ENCODE data around the gene TRIM44.
"Not testable (repeated sequence)": the region's sequence is repeated elsewhere in the genome, so short reads cannot be mapped to it uniquely, and the experiment has no call there.

TRIM44 gene

DNA sequence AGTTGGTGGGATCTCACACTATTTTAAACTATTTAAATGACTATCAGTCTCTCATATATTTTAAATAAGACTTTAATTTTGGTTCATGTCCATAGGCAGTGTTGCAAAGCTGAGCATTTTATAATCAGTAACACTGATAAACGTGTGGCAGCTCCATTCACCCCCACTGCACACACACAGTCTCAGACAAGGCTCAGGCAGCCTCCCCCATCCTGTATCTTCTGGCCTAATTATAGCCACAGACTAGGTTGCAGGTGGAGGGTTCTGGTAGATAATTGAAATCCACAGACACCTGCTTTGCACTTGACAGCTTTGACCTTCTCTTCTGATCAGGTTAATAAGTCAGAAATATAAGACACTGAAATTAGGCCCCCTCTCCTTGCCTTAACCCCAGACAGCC, 162.8 kb downstream of the TRIM44 start:
- no peak for DNase-seq

GRCh38 chr11:35826006-35826405, 163.4 kb downstream of the TRIM44 start:
- no peak for DNase-seq

DNA sequence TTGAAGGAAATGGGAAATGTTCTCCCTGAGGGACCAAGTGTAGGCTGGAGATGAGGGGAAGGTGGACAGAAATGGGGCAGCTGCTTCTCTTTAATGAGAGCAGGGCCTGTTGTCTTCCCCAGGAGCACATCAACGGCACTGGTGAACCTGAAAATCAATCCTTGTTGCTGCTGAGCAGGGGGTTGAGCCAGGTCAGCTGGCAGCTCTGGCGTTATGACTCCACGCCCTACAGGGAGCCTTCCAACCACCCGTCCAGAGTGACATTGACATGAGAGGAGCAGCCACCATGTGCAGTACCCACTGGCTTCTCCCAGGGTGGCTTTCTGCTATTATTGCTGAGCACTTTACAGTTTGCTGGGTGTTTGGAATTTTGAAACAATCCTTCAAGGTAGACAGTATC, 164.4 kb downstream of the TRIM44 start:
- DNase-seq = no peak

DNA sequence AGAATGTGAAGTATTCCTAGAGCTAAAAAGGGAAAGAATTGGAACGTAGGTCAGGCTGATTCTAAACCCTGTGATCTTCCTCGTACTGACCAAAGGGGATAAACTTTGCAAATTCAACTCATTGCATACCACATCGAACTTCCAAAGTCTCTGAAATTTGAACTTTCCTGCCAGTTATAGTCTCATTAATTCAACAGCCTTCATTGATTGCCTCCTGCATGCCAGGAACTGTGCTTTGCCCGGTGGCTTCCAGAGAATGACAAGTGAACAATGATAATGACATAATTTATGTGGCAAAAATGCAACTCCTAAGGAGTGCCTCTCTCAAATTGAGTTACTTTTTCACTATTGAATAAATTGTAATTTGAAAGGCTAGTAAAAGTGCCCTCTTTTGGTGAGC, 173.6 kb downstream of the TRIM44 start:
- DNase-seq = no peak

DNA sequence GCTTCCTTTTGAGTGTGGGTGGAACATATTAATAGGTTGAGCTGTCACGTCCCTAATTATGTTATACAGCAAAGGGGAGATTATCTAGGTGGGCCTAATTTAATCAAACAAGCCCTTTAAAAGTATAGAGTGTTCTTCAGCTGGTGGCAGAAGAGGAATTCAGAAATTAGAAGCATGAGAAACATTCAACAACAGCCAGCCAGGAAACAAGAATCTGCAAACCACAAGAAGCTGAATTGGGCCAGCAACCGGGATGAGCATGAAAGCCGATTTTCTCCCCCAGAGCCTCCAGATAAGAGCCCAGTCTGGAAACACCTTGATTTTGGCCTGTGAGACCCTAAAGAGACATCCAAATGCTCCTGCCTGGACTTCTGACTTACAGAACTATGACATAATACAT, 175.5 kb downstream of the TRIM44 start:
- no peak for DNase-seq

DNA sequence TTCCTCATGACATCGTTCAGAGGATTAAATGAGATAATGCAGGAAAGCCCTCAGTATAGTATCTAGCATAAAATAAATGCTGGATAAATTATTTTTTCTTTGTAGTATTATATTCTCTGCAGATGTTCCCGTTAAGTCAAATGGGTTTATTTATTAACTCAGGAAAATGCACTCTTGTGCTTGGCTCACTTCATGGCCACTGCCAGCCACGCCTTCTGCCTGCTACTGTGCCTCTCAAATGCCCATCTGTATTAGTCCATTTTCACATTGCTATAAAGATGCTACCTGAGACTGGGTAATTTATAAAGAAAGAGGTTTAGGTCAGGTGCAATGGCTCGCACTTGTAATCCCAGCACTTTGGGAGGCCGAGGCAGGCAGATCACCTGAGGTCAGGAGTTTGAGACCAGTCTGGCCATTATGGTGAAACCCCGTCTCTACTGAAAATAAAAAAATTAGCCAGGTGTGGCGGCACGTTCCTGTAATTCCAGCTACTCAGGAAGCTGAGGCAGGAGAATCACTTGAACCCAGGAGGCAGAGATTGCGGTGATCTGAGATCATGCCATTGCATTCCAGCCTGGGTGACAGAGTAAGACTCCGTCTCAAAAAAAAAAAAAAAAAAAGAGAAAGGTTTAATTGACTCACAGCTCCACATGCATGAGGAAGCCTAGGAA, 176.3 kb downstream of the TRIM44 start:
- DNase-seq = not testable (repeated sequence)

GRCh38 chr11:35839368-35840161, 177.0 kb downstream of the TRIM44 start:
- DNase-seq = no peak

- DNase-seq = no peak
These were observed 179.2 kb downstream of the TRIM44 start for GRCh38 chr11:35841733-35842132.

DNA sequence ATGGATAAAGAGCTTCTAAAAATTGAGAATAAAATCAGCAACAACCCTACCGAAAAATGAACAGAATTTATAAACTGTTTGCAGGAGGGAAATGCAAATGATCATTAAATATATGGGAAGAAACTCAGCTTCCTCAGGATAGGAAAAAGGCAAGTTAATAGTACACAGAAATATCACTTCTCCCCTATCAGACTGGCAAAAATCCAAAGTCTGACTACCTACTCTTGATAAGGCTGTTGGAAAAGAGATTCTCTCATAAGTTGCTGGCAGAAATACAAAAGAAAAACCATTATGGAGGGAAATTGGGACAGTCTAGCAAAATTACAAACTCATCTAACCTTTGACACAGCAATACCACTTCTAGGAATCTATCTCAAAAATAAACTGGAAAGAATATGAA, 180.4 kb downstream of the TRIM44 start:
- DNase-seq = no peak

DNA sequence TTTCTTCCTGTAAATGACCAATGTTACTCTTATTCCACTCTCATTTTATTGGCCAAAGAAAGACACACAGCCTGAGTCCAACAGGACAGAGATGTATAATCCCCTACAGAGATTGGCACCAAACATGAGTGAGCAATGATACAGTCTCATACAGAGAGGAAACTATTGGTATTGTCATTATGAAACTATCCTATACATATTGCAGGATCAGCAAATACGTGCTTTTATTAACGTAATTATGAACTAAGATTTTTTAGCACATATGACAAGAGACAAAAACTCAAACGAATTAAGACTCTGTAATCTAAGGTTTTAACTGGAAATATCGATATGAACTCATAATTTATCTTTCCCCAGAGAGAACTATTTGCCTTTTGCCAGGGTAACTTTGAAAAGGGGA, 182.0 kb downstream of the TRIM44 start:
- DNase-seq = no peak

DNA sequence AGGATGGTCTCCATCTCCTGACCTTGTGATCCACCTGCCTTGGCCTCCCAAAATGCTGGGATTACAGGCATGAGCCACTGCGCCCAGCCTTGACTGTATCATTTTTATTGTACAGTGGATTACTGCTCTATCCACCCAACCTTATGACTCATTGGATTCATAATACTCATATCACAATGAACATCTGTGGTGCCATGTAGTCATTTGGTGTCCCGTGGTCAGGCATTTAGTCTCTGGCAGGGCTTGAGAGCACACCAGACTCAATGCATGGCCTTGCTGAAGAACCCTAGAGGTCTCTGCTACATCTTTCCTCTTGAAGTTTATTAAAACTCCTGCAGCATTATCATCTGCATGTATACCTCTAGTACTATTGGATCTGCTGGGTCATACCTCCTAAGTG, 183.3 kb downstream of the TRIM44 start:
- no peak for DNase-seq

DNA sequence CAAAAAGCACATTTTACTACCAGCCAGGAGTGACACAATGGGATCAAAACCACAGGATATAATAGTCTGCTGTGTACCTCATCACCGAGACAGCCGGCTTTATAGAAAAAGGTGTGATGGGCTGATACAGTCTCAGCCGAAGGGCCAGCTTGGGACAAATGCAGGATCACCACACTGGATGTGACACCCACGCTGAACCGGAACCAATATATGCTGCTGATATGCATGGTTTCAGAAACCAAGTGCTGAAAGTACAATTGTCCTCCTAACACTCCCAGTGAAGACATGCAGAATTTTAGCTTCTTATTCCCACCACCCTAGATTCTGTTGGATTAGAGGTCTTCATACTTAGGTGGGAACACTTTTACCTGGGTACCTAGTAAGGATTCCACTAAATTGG, 184.3 kb downstream of the TRIM44 start:
- DNase-seq = no peak

DNA sequence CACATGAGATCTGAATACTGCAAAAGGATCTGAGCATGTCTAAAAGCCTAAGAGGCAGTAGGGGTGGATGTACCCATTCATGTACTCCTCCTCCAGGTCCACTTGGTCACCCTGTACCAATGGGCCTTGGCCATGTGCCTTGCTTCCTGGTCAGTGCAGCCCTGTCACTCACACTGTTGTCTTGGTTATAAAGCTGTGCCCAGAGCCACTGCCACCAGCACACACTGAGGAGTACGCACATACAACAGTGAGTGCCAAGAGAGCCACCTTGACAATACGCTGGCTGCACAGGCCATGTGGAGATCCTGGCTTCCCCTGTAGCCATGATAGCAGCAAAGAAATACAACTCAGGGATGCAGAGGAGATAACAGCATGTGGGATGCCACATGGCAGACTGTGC, 184.9 kb downstream of the TRIM44 start:
- DNase-seq = no peak

DNA sequence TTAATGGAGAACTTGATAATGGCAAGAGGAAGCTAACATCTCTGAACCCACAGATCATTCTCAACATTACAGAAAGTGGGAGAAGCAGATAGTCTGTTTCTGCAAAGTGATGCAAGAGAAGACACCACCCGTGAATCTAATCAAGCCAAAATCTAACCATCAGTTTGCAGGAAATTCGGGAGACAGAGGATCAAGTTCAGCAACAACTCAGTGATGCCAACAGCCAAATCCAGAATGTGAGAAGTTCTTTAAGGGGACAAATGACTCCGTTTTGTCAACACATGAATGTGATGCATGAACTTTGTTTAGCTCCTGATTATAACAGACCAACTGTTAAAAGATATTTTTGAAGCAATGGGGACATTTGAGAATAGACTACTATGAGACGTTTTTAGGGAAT, 186.0 kb downstream of the TRIM44 start:
- no peak for DNase-seq

DNA sequence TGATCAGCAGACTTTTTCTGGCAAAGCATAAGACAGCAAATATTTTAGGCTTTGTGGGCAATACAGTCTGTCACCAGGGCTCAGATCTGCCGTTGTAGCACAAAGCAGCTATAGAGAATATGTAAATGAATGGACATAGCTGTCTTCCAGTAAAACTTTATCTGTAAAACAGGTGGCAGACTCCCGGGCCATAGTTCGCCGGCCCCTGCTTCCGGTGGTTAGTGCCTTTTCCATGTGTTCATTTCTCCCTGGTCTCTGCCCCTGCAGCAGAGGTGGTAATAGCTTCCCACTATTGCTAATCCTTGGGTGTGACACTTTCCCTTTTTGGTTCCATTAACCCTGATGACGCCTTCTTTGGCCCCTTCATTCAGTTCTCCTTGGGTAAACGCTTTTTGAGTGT, 187.6 kb downstream of the TRIM44 start:
- no peak for DNase-seq

- no peak for DNase-seq
These were observed 188.8 kb downstream of the TRIM44 start for GRCh38 chr11:35851342-35851741.

GRCh38 chr11:35852056-35852455, 189.5 kb downstream of the TRIM44 start:
- no peak for DNase-seq

DNA sequence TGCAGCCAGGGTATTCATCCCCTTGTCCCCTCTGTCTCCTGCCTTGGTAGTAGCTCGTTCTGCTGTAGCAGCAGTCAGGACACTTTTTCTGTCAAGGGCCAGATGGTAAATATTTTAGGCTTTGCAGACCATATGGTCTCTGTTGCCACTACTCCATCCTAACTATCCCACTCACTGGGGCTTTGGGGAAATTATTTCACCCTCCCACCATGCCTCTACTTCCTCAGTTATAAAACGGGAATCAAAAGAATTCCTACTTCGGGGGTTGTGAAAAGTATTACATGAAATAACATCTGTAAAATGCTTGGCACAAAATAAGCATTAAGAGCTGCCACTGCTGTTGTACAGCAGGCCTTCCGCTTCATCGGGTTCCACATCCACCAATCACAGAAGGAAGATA, 191.4 kb downstream of the TRIM44 start:
- DNase-seq = no peak

DNA sequence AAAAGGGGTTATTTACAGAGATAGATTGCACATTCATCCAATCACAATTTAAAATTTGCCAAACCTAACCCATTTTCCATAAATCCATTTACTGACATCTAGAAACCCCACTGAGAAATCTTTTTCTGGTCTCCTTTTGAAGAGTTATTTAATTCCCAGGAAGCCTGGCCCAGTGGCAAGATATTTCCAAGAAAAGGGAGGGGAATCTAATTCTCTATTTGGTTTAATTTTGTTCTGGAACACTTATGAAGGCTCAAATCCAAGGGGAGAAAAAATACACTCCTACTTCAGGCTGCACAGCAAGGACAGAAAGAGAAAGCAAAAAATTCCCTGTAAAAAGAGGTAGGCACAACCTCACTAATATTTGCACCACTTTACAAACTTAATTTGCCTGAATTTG, 193.1 kb downstream of the TRIM44 start:
- DNase-seq = no peak

DNA sequence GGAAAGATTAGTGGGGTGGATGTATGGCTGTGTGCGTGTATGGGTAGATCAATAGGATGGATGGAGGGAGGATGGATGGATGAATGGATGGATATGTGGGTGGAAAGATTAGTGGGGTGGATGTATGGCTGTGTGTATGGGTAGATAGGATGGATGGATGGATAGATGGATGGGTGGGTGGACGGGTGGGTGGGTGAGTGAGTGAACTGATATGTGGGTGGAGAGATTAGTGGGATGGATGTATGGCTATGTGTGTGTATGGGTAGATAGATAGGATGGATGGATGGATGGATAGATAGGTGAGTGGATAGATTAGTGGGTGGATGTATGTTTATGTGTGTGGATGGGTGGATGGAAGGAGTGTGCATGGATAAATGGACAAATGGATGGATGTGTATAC, 193.7 kb downstream of the TRIM44 start:
- DNase-seq = no peak

DNA sequence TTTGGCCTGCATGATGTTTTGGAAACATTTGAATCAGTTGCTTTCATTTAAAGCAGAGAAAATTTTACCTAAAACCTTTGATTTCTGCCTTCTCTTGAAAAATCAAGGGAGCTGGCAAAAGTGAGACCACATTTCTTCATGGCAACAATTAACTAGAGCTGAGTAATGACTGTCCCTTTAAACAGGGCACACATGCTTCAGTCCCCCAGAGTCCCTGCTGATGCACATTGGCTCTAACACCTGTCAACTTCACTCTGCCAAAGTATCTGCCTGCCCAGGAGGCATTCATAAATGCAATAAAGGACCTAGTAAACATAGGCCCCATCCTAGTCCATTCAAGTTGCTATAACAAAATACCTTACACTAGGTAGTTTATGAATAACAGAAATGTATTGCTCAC, 194.2 kb downstream of the TRIM44 start:
- DNase-seq = no peak

- DNase-seq = no peak
These were observed 195.3 kb downstream of the TRIM44 start for GRCh38 chr11:35857922-35858321.

GRCh38 chr11:35859301-35859700, 196.7 kb downstream of the TRIM44 start:
- DNase-seq = no peak

DNA sequence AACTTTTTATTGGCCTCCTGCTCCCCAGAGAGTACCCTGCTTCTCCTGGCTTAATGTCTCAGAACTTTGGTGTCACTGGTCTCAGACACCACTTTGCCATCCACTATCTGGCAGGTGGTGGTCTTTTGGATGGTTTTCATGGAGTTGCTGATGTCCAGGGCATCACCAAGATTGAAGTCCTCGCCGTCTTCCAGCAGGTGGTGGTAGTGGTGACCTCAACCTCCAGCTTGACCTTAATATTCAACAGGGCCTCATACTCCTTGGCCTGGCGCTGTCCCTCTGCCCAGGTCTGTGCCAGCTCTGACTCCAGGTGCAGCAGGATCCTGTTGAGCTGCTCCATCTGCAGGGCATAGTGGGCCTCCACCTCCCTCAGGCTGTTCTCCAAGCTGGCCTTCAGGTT, 197.6 kb downstream of the TRIM44 start:
- not testable (repeated sequence) for DNase-seq

GRCh38 chr11:35861191-35861590, 198.6 kb downstream of the TRIM44 start:
- no peak for DNase-seq

Data from activated naive CD4-positive, alpha-beta T cell treated with Interleukin-2 at 50 U/mL for 16 hours (primary cell).